ENCODE data around the gene PACRG.

PACRG gene

GRCh38 chr6:163281634-163282033, 553.9 kb downstream of the PACRG start:
- TF ChIP-seq FOXM1 (IDR thresholded peaks at IDR 0.05; ENCODE audit: borderline replicate concordance, low read depth): no peak
- no peak for TF ChIP-seq NFIC (IDR thresholded peaks at IDR 0.05)
- no peak for TF ChIP-seq TEAD4 (IDR thresholded peaks at IDR 0.05)
- TF ChIP-seq CREB1 (IDR thresholded peaks at IDR 0.05; ENCODE audit: low read depth): no peak
- no peak for TF ChIP-seq EGR1 (IDR thresholded peaks at IDR 0.05)
- TF ChIP-seq MAX (IDR thresholded peaks at IDR 0.05): no peak
- TF ChIP-seq ZBTB7A (IDR thresholded peaks at IDR 0.05; ENCODE audit: low read depth): no peak
- no peak for TF ChIP-seq USF1 (IDR thresholded peaks at IDR 0.05)

GRCh38 chr6:163282672-163283071, 554.9 kb downstream of the PACRG start:
- TF ChIP-seq MAX (IDR thresholded peaks at IDR 0.05) (no peak), USF1 (IDR thresholded peaks at IDR 0.05) (no peak), EP300 (IDR thresholded peaks at IDR 0.05; ENCODE audit: borderline replicate concordance) (no peak), TAF1 (IDR thresholded peaks at IDR 0.05; ENCODE audit: low read depth) (no peak)

GRCh38 chr6:163284151-163284550, 556.4 kb downstream of the PACRG start:
- TF ChIP-seq EGR1 (IDR thresholded peaks at IDR 0.05): no peak
- TF ChIP-seq RAD21 (IDR thresholded peaks at IDR 0.05; ENCODE audit: low read depth): no peak
- no peak for TF ChIP-seq TAF1 (IDR thresholded peaks at IDR 0.05; ENCODE audit: low read depth)
- TF ChIP-seq REST (IDR thresholded peaks at IDR 0.05; ENCODE audit: low read depth): no peak
- TF ChIP-seq USF1 (IDR thresholded peaks at IDR 0.05): no peak

- TF ChIP-seq TEAD4 (IDR thresholded peaks at IDR 0.05) (no peak), REST (IDR thresholded peaks at IDR 0.05; ENCODE audit: low read depth) (no peak), FOXM1 (IDR thresholded peaks at IDR 0.05; ENCODE audit: borderline replicate concordance, low read depth) (no peak), TAF1 (IDR thresholded peaks at IDR 0.05; ENCODE audit: low read depth) (no peak), ZBTB7A (IDR thresholded peaks at IDR 0.05; ENCODE audit: low read depth) (no peak), CREB1 (IDR thresholded peaks at IDR 0.05; ENCODE audit: low read depth) (no peak), MAX (IDR thresholded peaks at IDR 0.05) (no peak), RAD21 (IDR thresholded peaks at IDR 0.05; ENCODE audit: low read depth) (no peak), CEBPB (IDR thresholded peaks at IDR 0.05) (no peak), NFIC (IDR thresholded peaks at IDR 0.05) (no peak), EP300 (IDR thresholded peaks at IDR 0.05; ENCODE audit: borderline replicate concordance) (no peak), TCF12 (IDR thresholded peaks at IDR 0.05; ENCODE audit: low read depth) (no peak)
Measured at GRCh38 chr6:163285691-163286090, 557.9 kb downstream of the PACRG start.

GRCh38 chr6:163287626-163288025, 559.9 kb downstream of the PACRG start:
- TF ChIP-seq CEBPB (IDR thresholded peaks at IDR 0.05) (no peak), NFIC (IDR thresholded peaks at IDR 0.05) (no peak), ZBTB7A (IDR thresholded peaks at IDR 0.05; ENCODE audit: low read depth) (no peak)

GRCh38 chr6:163288066-163288465, 560.3 kb downstream of the PACRG start:
- no peak for TF ChIP-seq EP300 (IDR thresholded peaks at IDR 0.05; ENCODE audit: borderline replicate concordance)
- TF ChIP-seq TCF12 (IDR thresholded peaks at IDR 0.05; ENCODE audit: low read depth): no peak
- TF ChIP-seq TEAD4 (IDR thresholded peaks at IDR 0.05): no peak
- no peak for TF ChIP-seq TAF1 (IDR thresholded peaks at IDR 0.05; ENCODE audit: low read depth)
- no peak for TF ChIP-seq ZBTB7A (IDR thresholded peaks at IDR 0.05; ENCODE audit: low read depth)
- TF ChIP-seq USF1 (IDR thresholded peaks at IDR 0.05): no peak
- TF ChIP-seq MAX (IDR thresholded peaks at IDR 0.05): no peak
- no peak for TF ChIP-seq REST (IDR thresholded peaks at IDR 0.05; ENCODE audit: low read depth)
- TF ChIP-seq EGR1 (IDR thresholded peaks at IDR 0.05): no peak
- TF ChIP-seq RAD21 (IDR thresholded peaks at IDR 0.05; ENCODE audit: low read depth): no peak

Measured in Ishikawa (cell line).